Measurements from ENCODE around the gene PATZ1.

Gene PATZ1

DNA sequence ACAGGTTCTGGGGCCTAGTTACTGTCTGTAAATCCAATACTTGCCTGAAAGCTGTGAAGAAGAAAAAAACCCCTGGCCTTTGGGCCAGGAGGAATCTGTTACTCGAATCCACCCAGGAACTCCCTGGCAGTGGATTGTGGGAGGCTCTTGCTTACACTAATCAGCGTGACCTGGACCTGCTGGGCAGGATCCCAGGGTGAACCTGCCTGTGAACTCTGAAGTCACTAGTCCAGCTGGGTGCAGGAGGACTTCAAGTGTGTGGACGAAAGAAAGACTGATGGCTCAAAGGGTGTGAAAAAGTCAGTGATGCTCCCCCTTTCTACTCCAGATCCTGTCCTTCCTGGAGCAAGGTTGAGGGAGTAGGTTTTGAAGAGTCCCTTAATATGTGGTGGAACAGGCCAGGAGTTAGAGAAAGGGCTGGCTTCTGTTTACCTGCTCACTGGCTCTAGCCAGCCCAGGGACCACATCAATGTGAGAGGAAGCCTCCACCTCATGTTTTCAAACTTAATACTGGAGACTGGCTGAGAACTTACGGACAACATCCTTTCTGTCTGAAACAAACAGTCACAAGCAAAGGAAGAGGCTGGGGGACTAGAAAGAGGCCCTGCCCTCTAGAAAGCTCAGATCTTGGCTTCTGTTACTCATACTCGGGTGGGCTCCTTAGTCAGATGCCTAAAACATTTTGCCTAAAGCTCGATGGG lies 67.4 kb downstream of the PATZ1 start:
- DNase-seq, result peak; percentile 72

DNA sequence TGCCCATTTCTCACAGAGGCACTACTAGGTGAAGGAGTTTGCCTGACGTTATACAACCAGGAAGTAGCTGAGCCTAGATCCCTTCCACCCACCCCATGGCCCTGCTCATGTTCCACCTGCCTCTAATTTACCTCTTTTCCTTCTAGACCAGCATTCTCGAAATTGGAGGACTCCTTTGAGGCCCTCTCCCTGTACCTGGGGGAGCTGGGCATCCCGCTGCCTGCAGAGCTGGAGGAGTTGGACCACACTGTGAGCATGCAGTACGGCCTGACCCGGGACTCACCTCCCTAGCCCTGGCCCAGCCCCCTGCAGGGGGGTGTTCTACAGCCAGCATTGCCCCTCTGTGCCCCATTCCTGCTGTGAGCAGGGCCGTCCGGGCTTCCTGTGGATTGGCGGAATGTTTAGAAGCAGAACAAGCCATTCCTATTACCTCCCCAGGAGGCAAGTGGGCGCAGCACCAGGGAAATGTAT lies 68.0 kb downstream of the PATZ1 start:
- DNase-seq, result no peak

DNA sequence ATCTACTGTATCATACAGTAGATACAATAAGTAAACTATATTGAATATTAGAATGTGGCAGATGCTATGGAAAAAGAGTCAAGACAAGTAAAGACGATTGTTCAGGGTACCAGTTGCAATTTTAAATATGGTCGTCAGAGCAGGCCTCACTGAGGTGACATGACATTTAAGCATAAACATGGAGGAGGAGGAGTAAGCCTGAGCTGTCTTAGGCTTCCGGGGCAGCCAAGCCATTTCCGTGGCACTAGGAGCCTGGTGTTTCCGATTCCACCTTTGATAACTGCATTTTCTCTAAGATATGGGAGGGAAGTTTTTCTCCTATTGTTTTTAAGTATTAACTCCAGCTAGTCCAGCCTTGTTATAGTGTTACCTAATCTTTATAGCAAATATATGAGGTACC lies 68.4 kb downstream of the PATZ1 start:
- no peak for DNase-seq

DNA sequence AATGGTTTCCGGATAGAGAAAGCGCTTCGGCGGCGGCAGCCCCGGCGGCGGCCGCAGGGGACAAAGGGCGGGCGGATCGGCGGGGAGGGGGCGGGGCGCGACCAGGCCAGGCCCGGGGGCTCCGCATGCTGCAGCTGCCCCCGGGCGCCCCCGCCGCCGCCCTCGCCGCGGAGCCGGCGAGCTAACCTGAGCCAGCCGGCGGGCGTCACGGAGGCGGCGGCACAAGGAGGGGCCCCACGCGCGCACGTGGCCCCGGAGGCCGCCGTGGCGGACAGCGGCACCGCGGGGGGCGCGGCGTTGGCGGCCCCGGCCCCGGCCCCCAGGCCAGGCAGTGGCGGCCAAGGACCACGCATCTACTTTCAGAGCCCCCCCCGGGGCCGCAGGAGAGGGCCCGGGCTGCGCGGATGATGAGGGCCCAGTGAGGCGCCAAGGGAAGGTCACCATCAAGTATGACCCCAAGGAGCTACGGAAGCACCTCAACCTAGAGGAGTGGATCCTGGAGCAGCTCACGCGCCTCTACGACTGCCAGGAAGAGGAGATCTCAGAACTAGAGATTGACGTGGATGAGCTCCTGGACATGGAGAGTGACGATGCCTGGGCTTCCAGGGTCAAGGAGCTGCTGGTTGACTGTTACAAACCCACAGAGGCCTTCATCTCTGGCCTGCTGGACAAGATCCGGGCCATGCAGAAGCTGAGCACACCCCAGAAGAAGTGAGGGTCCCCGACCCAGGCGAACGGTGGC lies 69.5 kb downstream of the PATZ1 start:
- DNase-seq, result no peak
